Right lobe of liver (tissue), 4 donors: Measurements from ENCODE around the gene CDH4.

ENCODE experiments used
- CTCF ChIP-seq, 4 donors: fragments of 200-600 bp in 3 of 4; fragments of 450-650 bp in 1 of 4; IDR thresholded peaks; one replicate each; pipeline versions ENCODE4 v1.5.1 to v1.8.0; 2016 to 2022; ENCODE audit warnings: antibody characterized with exemption in 4 of 4, mild to moderate bottlenecking in 2 of 4
- POLR2A ChIP-seq: fragments of 450-650 bp; IDR thresholded peaks from one replicate; pipeline ENCODE4 v1.6.1; 2017; ENCODE audit warnings: antibody characterized with exemption, mild to moderate bottlenecking
- donor health status: DM: no; HTN: no; CAD: no.
- donor health status: DM: no; HTN: no; CAD: no.
- donor health status: DM: no; HTN: yes; CAD: no.

GRCh38 chr20:61387204-61387953 is 135.3 kb downstream of the CDH4 start:
- no peak for TF ChIP-seq CTCF (IDR thresholded peaks at IDR 0.05)
- TF ChIP-seq POLR2A = no peak
